Endodermal cell (in vitro differentiated cells): ENCODE data around the gene IDH3G. TPM values are rescaled to one million over a fixed set of nuclear protein-coding genes. Genes with fewer than 3 reads are reported as not detected.

Experiments used
- DNase-seq: peaks from one replicate; pipeline ENCODE4 v3.0.0-alpha.2; 2017
- H3K27ac ChIP-seq: 2 replicates; pipeline ENCODE4 v1.5.1; 2013; ENCODE audit warnings: mild to moderate bottlenecking, low read depth, low read length, moderate library complexity
- H3K27me3 ChIP-seq: 2 replicates; pipeline ENCODE4 v1.6.1; 2013; ENCODE audit warnings: mild to moderate bottlenecking, low read length, moderate library complexity; ENCODE audit not compliant: insufficient read depth, control insufficient read depth, poor library complexity, severe bottlenecking
- H3K36me3 ChIP-seq: 2 replicates; pipeline ENCODE4 v1.7.0; 2013; ENCODE audit warnings: mild to moderate bottlenecking, low read length, moderate library complexity; ENCODE audit not compliant: control insufficient read depth, insufficient read depth
- H3K4me1 ChIP-seq: one replicate; pipeline ENCODE4 v1.7.0; 2013; ENCODE audit warnings: low read length; ENCODE audit not compliant: control insufficient read depth, insufficient read depth
- H3K4me3 ChIP-seq: 2 replicates; pipeline ENCODE4 v1.5.1; 2013; ENCODE audit warnings: mild to moderate bottlenecking, low read length, moderate library complexity
- H3K9ac ChIP-seq: 2 replicates; pipeline ENCODE4 v1.6.1; 2013; ENCODE audit warnings: mild to moderate bottlenecking, low read length, moderate library complexity; ENCODE audit not compliant: poor library complexity, severe bottlenecking; ENCODE audit errors: extremely low read depth
- H3K9me3 ChIP-seq: 2 replicates; pipeline ENCODE4 v1.6.1; 2013; ENCODE audit warnings: mild to moderate bottlenecking, low read length, moderate library complexity; ENCODE audit not compliant: control insufficient read depth
- H3K27ac Mint-ChIP-seq: 2 replicates; pipeline ENCODE4 v1.8.0; 2020; ENCODE audit warnings: mixed read lengths
- H3K27me3 Mint-ChIP-seq: 2 replicates; pipeline ENCODE4 v1.8.0; 2021; ENCODE audit warnings: mild to moderate bottlenecking, mixed read lengths; ENCODE audit not compliant: insufficient read depth
- H3K36me3 Mint-ChIP-seq: 2 replicates; pipeline ENCODE4 v1.8.0; 2020; ENCODE audit warnings: low read depth, mixed read lengths
- H3K4me1 Mint-ChIP-seq: 2 replicates; pipeline ENCODE4 v1.8.0; 2020; ENCODE audit warnings: mixed read lengths
- H3K4me3 Mint-ChIP-seq: 2 replicates; pipeline ENCODE4 v1.8.0; 2020; ENCODE audit warnings: mild to moderate bottlenecking, moderate library complexity, mixed read lengths
- H3K9me3 Mint-ChIP-seq: 2 replicates; pipeline ENCODE4 v1.8.0; 2020; ENCODE audit warnings: mild to moderate bottlenecking, mixed read lengths
- WGBS, 2 experiments: methylation state at CpG; one replicate each; pipeline versions ENCODE4 v1.1.5 to v1.1.7; 2013; ENCODE audit warnings: missing lambda C conversion rate in 2 of 2, mixed read lengths in 1 of 2; ENCODE audit not compliant: insufficient coverage in 1 of 2, insufficient read length in 1 of 2; 5-methylcytosine and 5-hydroxymethylcytosine counted together
- total RNA-seq, 2 donors: library from RNA; stranded (reverse); fragmentation: NEBNext Ultra II Directional in 1 of 2; extraction: Animal tissue kit (Norgen Biotek cat#: 25700) in 1 of 2; gene quantifications; 2 replicates in 1 of 2; 3 replicates in 1 of 2; pipeline ENCODE4 v1.2.1, GENCODE V29; 2021
- TF ChIP-seq, protein P1 (sequence below): fragments of 200-600 bp; sonication (generic); conservative IDR thresholded peaks from 2 replicates; pipeline ENCODE4 v1.5.0; 2021; ENCODE audit warnings: antibody characterized with exemption, mild to moderate bottlenecking

Gene IDH3G
- total RNA-seq, 2 donors from 2014 or later, result 39.5 to 45.0 TPM

DNA sequence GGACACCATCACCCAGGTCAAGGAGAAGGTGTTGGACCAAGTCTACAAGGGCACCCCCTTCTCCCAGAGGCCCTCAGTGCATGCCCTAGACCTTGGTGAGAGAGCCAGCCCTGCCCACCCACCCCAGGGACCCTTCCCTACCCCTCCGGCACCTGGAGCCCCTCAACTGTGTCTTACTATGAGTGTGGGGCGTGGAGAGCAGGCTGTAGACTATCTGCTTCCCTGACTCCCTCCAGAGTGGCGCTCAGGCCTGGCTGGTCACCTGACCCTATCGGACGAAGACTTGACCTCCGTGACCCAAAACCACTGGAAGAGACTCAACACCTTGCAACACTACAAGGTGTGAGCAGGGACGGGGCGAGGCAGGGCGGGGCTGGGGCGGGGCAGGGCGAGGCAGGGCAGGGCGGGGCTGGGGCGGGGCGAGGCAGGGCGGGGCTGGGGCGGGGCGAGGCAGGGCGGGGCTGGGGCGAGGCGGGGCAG lies 18.0 kb downstream of the IDH3G start:
- Histone ChIP-seq H3K9me3 (no peaks in the 10 kb centered on the region), H3K36me3 (no peaks in the 10 kb centered on the region), H3K4me1 (no peaks in the 10 kb centered on the region), H3K27me3 (no peaks in the 10 kb centered on the region), H3K4me3 (no peak overlapping the region), H3K27ac (no peak overlapping the region), H3K9ac (no peak overlapping the region)
- Mint-ChIP-seq H3K27me3 (no peaks in the 10 kb centered on the region), H3K4me1 (no peaks in the 10 kb centered on the region), H3K9me3 (peaks cover 39% of the 10 kb centered on the region), H3K4me3 (no peak overlapping the region), H3K27ac (no peak overlapping the region), H3K36me3 (no peaks in the 10 kb centered on the region)
- WGBS, 2 experiments, result 97% methylated on average over 8 of the region's 20 CpGs; no CpG with 5 or more reads in 1 of the 2 experiments
- TF ChIP-seq, protein P1, sequence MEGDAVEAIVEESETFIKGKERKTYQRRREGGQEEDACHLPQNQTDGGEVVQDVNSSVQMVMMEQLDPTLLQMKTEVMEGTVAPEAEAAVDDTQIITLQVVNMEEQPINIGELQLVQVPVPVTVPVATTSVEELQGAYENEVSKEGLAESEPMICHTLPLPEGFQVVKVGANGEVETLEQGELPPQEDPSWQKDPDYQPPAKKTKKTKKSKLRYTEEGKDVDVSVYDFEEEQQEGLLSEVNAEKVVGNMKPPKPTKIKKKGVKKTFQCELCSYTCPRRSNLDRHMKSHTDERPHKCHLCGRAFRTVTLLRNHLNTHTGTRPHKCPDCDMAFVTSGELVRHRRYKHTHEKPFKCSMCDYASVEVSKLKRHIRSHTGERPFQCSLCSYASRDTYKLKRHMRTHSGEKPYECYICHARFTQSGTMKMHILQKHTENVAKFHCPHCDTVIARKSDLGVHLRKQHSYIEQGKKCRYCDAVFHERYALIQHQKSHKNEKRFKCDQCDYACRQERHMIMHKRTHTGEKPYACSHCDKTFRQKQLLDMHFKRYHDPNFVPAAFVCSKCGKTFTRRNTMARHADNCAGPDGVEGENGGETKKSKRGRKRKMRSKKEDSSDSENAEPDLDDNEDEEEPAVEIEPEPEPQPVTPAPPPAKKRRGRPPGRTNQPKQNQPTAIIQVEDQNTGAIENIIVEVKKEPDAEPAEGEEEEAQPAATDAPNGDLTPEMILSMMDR, result no peak
- DNase-seq, result no peak

DNA sequence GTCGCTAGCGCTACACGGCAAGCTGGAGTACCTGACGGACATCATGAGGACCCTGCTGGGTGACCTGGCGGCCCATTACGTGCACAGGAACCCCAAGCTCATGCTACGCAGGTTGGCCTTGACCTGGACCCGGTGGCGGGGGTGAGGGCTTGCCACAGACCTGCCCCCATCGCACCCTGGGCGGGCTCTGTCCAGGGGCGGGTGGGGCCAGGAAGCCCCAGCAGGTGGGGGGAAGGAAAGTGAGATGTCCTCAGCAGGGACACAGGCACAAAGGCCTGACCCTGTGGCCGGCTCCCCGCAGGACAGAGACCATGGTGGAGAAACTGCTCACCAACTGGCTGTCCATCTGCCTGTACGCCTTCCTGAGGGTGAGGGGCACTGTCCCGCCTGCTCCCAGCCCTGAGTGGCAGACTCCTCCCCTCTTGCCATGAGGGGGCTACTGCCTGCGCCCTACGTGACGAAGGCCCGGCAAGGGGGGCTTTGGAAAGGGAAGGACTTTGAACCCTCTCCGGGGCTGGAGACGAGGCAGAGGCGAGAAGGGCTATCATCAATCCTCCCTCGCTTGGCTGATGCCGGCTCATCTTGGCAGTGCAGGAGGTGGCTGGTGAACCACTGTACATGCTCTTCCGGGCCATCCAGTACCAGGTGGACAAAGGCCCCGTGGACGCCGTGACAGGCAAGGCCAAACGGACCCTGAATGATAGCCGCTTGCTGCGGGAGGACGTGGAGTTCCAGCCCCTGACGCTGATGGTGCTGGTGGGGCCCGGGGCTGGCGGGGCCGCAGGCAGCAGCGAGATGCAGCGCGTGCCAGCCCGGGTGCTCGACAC lies 18.7 kb downstream of the IDH3G start:
- 94 to 97% methylated on average over 5 to 42 of the region's 42 CpGs for WGBS, 2 experiments
- Histone ChIP-seq H3K9me3 (no peaks in the 10 kb centered on the region), H3K9ac (no peak overlapping the region), H3K36me3 (no peaks in the 10 kb centered on the region), H3K27me3 (no peaks in the 10 kb centered on the region), H3K4me3 (no peak overlapping the region), H3K4me1 (no peaks in the 10 kb centered on the region), H3K27ac (no peak overlapping the region)
- DNase-seq, result no peak
- Mint-ChIP-seq H3K27me3 (no peaks in the 10 kb centered on the region), H3K4me1 (no peaks in the 10 kb centered on the region), H3K36me3 (no peaks in the 10 kb centered on the region), H3K9me3 (peaks cover 37% of the 10 kb centered on the region), H3K27ac (no peak overlapping the region), H3K4me3 (no peak overlapping the region)
- TF ChIP-seq, protein P1, result no peak

DNA sequence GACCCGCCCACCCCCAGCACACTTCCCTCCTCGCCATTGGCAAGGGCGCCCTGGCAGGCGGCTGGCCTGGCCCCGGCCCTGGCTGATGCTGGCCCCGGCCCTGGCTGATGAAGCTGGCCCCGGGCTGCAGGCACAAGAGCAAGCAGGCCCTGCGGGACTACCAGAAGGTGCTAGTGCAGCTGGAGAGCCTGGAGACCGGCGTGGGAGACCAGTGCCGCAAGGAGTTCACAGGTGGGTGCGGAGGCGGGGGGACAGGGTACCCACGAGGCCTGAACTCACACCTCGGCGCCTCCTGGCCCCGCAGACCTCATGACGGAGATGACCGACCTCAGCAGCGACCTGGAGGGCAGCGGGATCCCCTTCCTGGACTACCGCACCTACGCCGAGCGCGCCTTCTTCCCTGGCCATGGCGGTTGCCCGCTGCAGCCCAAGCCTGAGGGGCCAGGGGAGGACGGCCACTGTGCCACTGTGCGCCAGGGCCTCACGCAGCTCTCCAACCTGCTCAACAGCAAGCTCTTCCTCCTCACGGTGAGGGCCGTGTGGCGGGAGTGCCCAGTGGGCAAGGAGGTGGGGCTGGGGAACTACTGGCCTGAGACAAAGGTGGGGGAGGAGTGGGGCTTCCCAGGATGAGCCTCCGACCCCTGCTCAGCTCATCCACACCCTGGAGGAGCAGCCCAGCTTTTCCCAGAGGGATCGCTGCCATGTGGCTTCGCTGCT lies 19.4 kb downstream of the IDH3G start:
- Mint-ChIP-seq H3K9me3 (peaks cover 32% of the 10 kb centered on the region), H3K4me3 (no peak overlapping the region), H3K27me3 (no peaks in the 10 kb centered on the region), H3K27ac (no peak overlapping the region), H3K4me1 (no peaks in the 10 kb centered on the region), H3K36me3 (no peaks in the 10 kb centered on the region)
- 93 to 100% methylated on average over 3 to 37 of the region's 37 CpGs for WGBS, 2 experiments
- Histone ChIP-seq H3K9me3 (no peaks in the 10 kb centered on the region), H3K27me3 (no peaks in the 10 kb centered on the region), H3K27ac (no peak overlapping the region), H3K4me3 (no peak overlapping the region), H3K4me1 (no peaks in the 10 kb centered on the region), H3K36me3 (no peaks in the 10 kb centered on the region), H3K9ac (no peak overlapping the region)
- TF ChIP-seq, protein P1, result no peak
- no peak for DNase-seq
